GM12878 (cell line): ENCODE data around the gene GPR26. TPM values are rescaled to one million over a fixed set of nuclear protein-coding genes. Genes with fewer than 3 reads are reported as not detected.

ENCODE experiments used
- ASH2L ChIP-seq: fragments of 300-600, 200-600 bp; sonication (generic); IDR thresholded peaks from 2 replicates; pipeline ENCODE4 v1.6.1; 2017; ENCODE audit warnings: low read depth, mild to moderate bottlenecking, borderline replicate concordance
- CBFB ChIP-seq: IDR thresholded peaks from 2 replicates; pipeline ENCODE4 v1.6.1; 2016; ENCODE audit warnings: antibody characterized with exemption, low read depth
- HDGF ChIP-seq: fragments of 450-650 bp; IDR thresholded peaks from 2 replicates; pipeline ENCODE4 v1.6.1; 2016; ENCODE audit warnings: antibody characterized with exemption
- LARP7 ChIP-seq: fragments of 450-650 bp; IDR thresholded peaks from 2 replicates; pipeline ENCODE4 v1.6.1; 2017; ENCODE audit warnings: mild to moderate bottlenecking
- MTA3 ChIP-seq: IDR thresholded peaks from 2 replicates; pipeline ENCODE4 v1.6.1; 2012; ENCODE audit warnings: low read length, inconsistent platforms, borderline replicate concordance
- POU2F2 ChIP-seq: IDR thresholded peaks from 3 replicates; pipeline ENCODE4 v1.6.1; 2011; ENCODE audit warnings: low read depth, mild to moderate bottlenecking, low read length, borderline replicate concordance
- SUPT20H ChIP-seq: IDR thresholded peaks from 2 replicates; pipeline ENCODE4 v1.6.1; 2011; ENCODE audit warnings: low read depth, mild to moderate bottlenecking, low read length, moderate library complexity, borderline replicate concordance; ENCODE audit not compliant: control insufficient read depth
- TBL1XR1 ChIP-seq: IDR thresholded peaks from 2 replicates; pipeline ENCODE4 v1.6.1; 2012; ENCODE audit warnings: low read depth, low read length, improper control_type of control experiment
- polyA plus RNA-seq, 11 experiments: library from polyadenylated mRNA; depleted of rRNA in 4 of 11; unstranded in 6 of 11; stranded (reverse) in 5 of 11; fragments of >200 nt; fragmentation: Nextera tagmentation in 4 of 11; fragmentation: Illumina TruSeq in 1 of 11; extraction: Ambion mirVana in 4 of 11; extraction: Trizol in 1 of 11; gene quantifications; 1 replicate in 1 of 11; 2 replicates in 10 of 11; pipeline versions ENCODE4 v1.2.1 to v1.2.3, GENCODE V29; 2011 to 2016; ENCODE audit warnings: inconsistent platforms in 2 of 11, missing spikeins in 2 of 11, low read depth in 1 of 11
- total RNA-seq, 4 experiments: library from RNA; depleted of rRNA in 3 of 4; stranded (reverse); fragments of >200 nt in 3 of 4; fragmentation: Illumina TruSeq in 1 of 4; extraction: Trizol in 1 of 4; gene quantifications; 2 replicates each; pipeline versions ENCODE4 v1.2.1 to v1.2.3, GENCODE V29; 2013 to 2021
- TF ChIP-seq, protein P1 (sequence below): fragments of 450-650 bp; IDR thresholded peaks from 2 replicates; pipeline ENCODE4 v1.6.1; 2017; ENCODE audit warnings: mild to moderate bottlenecking, moderate library complexity
- TF ChIP-seq, protein P2 (sequence below): fragments of 450-650 bp; IDR thresholded peaks from 2 replicates; pipeline ENCODE4 v1.6.1; 2018; ENCODE audit warnings: mild to moderate bottlenecking, low read depth, moderate library complexity; ENCODE audit not compliant: partially characterized antibody
- TF ChIP-seq, protein P3 (sequence below): fragments of 450-650 bp; IDR thresholded peaks from 2 replicates; pipeline ENCODE4 v1.6.1; 2018; ENCODE audit warnings: borderline replicate concordance, mild to moderate bottlenecking; ENCODE audit not compliant: partially characterized antibody

Gene GPR26
- total and polyA plus RNA-seq, 10 of the 15 experiments (the other 5 are each of a cell fraction or from before 2014, with no cell fraction given), result 0.01 to 0.03 TPM; not detected in 8

DNA sequence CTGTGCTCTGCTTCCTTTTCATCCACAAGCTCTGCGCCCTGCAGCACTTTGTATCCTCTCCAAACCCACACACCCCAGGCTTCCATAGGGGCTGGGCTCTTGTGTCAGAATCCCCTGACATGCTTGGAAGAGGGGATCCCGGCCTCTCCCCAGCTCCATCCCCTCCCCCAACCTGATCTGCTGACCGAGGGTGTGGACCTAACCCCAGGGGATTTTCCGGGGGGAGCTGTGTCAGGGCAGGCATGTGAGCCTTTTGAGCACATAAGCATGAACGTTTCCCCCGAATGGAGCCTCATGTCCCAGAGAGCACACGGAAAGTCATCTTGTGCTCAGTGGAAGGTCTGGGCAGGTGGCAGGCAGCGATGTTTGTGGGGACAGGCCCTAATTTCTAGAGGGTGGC is 17.7 kb downstream of the GPR26 start (continued):
- TF ChIP-seq, protein P1, sequence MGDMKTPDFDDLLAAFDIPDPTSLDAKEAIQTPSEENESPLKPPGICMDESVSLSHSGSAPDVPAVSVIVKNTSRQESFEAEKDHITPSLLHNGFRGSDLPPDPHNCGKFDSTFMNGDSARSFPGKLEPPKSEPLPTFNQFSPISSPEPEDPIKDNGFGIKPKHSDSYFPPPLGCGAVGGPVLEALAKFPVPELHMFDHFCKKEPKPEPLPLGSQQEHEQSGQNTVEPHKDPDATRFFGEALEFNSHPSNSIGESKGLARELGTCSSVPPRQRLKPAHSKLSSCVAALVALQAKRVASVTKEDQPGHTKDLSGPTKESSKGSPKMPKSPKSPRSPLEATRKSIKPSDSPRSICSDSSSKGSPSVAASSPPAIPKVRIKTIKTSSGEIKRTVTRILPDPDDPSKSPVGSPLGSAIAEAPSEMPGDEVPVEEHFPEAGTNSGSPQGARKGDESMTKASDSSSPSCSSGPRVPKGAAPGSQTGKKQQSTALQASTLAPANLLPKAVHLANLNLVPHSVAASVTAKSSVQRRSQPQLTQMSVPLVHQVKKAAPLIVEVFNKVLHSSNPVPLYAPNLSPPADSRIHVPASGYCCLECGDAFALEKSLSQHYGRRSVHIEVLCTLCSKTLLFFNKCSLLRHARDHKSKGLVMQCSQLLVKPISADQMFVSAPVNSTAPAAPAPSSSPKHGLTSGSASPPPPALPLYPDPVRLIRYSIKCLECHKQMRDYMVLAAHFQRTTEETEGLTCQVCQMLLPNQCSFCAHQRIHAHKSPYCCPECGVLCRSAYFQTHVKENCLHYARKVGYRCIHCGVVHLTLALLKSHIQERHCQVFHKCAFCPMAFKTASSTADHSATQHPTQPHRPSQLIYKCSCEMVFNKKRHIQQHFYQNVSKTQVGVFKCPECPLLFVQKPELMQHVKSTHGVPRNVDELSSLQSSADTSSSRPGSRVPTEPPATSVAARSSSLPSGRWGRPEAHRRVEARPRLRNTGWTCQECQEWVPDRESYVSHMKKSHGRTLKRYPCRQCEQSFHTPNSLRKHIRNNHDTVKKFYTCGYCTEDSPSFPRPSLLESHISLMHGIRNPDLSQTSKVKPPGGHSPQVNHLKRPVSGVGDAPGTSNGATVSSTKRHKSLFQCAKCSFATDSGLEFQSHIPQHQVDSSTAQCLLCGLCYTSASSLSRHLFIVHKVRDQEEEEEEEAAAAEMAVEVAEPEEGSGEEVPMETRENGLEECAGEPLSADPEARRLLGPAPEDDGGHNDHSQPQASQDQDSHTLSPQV, result no peak
- no peak for TF ChIP-seq LARP7
- no peak for TF ChIP-seq ASH2L
- TF ChIP-seq SUPT20H, result no peak
- no peak for TF ChIP-seq POU2F2
- TF ChIP-seq, protein P2, sequence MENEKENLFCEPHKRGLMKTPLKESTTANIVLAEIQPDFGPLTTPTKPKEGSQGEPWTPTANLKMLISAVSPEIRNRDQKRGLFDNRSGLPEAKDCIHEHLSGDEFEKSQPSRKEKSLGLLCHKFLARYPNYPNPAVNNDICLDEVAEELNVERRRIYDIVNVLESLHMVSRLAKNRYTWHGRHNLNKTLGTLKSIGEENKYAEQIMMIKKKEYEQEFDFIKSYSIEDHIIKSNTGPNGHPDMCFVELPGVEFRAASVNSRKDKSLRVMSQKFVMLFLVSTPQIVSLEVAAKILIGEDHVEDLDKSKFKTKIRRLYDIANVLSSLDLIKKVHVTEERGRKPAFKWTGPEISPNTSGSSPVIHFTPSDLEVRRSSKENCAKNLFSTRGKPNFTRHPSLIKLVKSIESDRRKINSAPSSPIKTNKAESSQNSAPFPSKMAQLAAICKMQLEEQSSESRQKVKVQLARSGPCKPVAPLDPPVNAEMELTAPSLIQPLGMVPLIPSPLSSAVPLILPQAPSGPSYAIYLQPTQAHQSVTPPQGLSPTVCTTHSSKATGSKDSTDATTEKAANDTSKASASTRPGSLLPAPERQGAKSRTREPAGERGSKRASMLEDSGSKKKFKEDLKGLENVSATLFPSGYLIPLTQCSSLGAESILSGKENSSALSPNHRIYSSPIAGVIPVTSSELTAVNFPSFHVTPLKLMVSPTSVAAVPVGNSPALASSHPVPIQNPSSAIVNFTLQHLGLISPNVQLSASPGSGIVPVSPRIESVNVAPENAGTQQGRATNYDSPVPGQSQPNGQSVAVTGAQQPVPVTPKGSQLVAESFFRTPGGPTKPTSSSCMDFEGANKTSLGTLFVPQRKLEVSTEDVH, result no peak
- no peak for TF ChIP-seq TBL1XR1
- TF ChIP-seq HDGF, result no peak
- TF ChIP-seq CBFB, result no peak
- TF ChIP-seq MTA3, result no peak
- TF ChIP-seq, protein P3, sequence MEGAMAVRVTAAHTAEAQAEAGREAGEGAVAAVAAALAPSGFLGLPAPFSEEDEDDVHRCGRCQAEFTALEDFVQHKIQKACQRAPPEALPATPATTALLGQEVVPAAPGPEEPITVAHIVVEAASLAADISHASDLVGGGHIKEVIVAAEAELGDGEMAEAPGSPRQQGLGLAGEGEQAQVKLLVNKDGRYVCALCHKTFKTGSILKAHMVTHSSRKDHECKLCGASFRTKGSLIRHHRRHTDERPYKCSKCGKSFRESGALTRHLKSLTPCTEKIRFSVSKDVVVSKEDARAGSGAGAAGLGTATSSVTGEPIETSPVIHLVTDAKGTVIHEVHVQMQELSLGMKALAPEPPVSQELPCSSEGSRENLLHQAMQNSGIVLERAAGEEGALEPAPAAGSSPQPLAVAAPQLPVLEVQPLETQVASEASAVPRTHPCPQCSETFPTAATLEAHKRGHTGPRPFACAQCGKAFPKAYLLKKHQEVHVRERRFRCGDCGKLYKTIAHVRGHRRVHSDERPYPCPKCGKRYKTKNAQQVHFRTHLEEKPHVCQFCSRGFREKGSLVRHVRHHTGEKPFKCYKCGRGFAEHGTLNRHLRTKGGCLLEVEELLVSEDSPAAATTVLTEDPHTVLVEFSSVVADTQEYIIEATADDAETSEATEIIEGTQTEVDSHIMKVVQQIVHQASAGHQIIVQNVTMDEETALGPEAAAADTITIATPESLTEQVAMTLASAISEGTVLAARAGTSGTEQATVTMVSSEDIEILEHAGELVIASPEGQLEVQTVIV, result no peak
- TF ChIP-seq, all 136 proteins: peak for 0
